Panc1 (cell line): Measurements from ENCODE around the gene ZFYVE26. TPM values are rescaled to one million over a fixed set of nuclear protein-coding genes. Genes with fewer than 3 reads are reported as not detected.

Experiments
- ATAC-seq: fragments of 200-7000 bp; cut with Tn5 transposase; 2 replicates; pipeline ENCODE4 v1.9.1; 2020; ENCODE audit warnings: mild to moderate bottlenecking, moderate library complexity
- BruUV-seq: library from RNA; stranded (reverse); fragments of 400-500 nt; replicated peaks from 2 replicates; lab custom pipeline; 2021; lab: Mats Ljungman, UMichigan
- CTCF ChIA-PET: fragments of 300-600 bp; sonication (Branson Sonifier 250); formaldehyde crosslinking; loops from one replicate; lab custom pipeline; 2022; ENCODE audit warnings: antibody characterized with exemption; lab: Charles Lee
- POLR2A ChIA-PET: fragments of 300-600 bp; sonication (Branson Sonifier 250); formaldehyde crosslinking; loops from one replicate; lab custom pipeline; 2022; ENCODE audit warnings: antibody characterized with exemption; lab: Charles Lee
- DNase-seq: peaks from one replicate; pipeline ENCODE4 v3.0.0-alpha.2; 2010; ENCODE audit warnings: low read depth, low spot score
- H3K27ac ChIP-seq: 2 replicates; pipeline ENCODE4 v1.5.1; 2011; ENCODE audit warnings: mild to moderate bottlenecking, low read length, inconsistent platforms
- H3K27me3 ChIP-seq: fragments of 200-500 bp; sonication (Bioruptor generic); 2 replicates; pipeline ENCODE4 v1.6.0; 2014; ENCODE audit warnings: low read length, inconsistent platforms; ENCODE audit not compliant: control insufficient read depth, insufficient read depth
- H3K36me3 ChIP-seq: fragments of 200-500 bp; sonication (Bioruptor generic); 2 replicates; pipeline ENCODE4 v1.5.1; 2014; ENCODE audit warnings: inconsistent platforms, mild to moderate bottlenecking, low read length, moderate library complexity; ENCODE audit not compliant: control insufficient read depth, insufficient read depth
- H3K4me1 ChIP-seq: 2 replicates; pipeline ENCODE4 v1.5.1; 2011; ENCODE audit warnings: inconsistent platforms, mild to moderate bottlenecking, low read length, moderate library complexity; ENCODE audit not compliant: control insufficient read depth, insufficient read depth
- H3K4me3 ChIP-seq, 2 experiments: 2 replicates each; pipeline ENCODE4 v1.5.1; 2011 to 2012; ENCODE audit warnings: low read depth in 2 of 2, low read length in 2 of 2, mild to moderate bottlenecking in 2 of 2, inconsistent platforms in 1 of 2, moderate library complexity in 1 of 2
- H3K9me3 ChIP-seq: fragments of 200-500 bp; sonication (Bioruptor generic); 2 replicates; pipeline ENCODE4 v1.5.1; 2014; ENCODE audit warnings: low read depth, mild to moderate bottlenecking, inconsistent platforms, low read length, moderate library complexity; ENCODE audit not compliant: control insufficient read depth, insufficient read depth
- POLR2AphosphoS5 ChIP-seq: IDR thresholded peaks from 2 replicates; pipeline ENCODE4 v1.6.1; 2012; ENCODE audit warnings: mild to moderate bottlenecking, low read depth, low read length, moderate library complexity
- SIN3A ChIP-seq: IDR thresholded peaks from 2 replicates; pipeline ENCODE4 v1.6.1; 2012; ENCODE audit warnings: low read depth, mild to moderate bottlenecking, low read length, moderate library complexity, borderline replicate concordance; ENCODE audit not compliant: insufficient read depth
- TCF7L2 ChIP-seq: IDR thresholded peaks from 2 replicates; pipeline ENCODE4 v1.6.1; 2011; ENCODE audit warnings: mild to moderate bottlenecking, low read depth, low read length, inconsistent platforms
- in situ Hi-C: cut with HindIII; loops from 2 replicates; pipeline ENCODE4 v1.10.0; 2016; ENCODE audit warnings: low sequenced_read_pairs, low pct_unique_long_range_greater_than_20kb
- intact Hi-C: fragments of 100-400 bp; cut with micrococcal nuclease; formaldehyde crosslinking; loops from one replicate; pipeline ENCODE4 v1.10.0; 2022; ENCODE audit not compliant: unreplicated experiment
- total RNA-seq: library from RNA; stranded (reverse); gene quantifications from one replicate; pipeline ENCODE4 v1.2.1, GENCODE V29; 2021; ENCODE audit not compliant: unreplicated experiment
- TF ChIP-seq, protein P1 (sequence below), 2 experiments: IDR thresholded peaks; 2 replicates each; pipeline ENCODE4 v1.6.1; 2011 to 2012; ENCODE audit warnings: low read depth in 2 of 2, control low read depth in 1 of 2, low read length in 1 of 2, mild to moderate bottlenecking in 1 of 2, moderate library complexity in 1 of 2; ENCODE audit not compliant: insufficient read depth in 1 of 2
- TF ChIP-seq, protein P2 (sequence below): fragments of 450-650 bp; IDR thresholded peaks from 2 replicates; pipeline ENCODE4 v1.5.1; 2017; ENCODE audit warnings: mild to moderate bottlenecking

The ZFYVE26 gene
- total RNA-seq, 1 experiment from 2014 or later = 17.3 TPM

GRCh38 chr14:67697006-67697405 is 119.4 kb downstream of the ZFYVE26 start:
- ChIA-PET CTCF (no interaction called here), POLR2A (no interaction called here)
- Histone ChIP-seq H3K36me3 (peaks cover 4% of the 10 kb centered on the region; the same call in 1 of the 2 replicates), H3K27ac (no peak overlapping the region), H3K4me1 (no peaks in the 10 kb centered on the region; the same call in 1 of the 2 replicates), H3K9me3 (no peaks in the 10 kb centered on the region), H3K27me3 (no peaks in the 10 kb centered on the region), H3K4me3 (no peak overlapping the region)
- intact Hi-C loops = no loop called here
- TF ChIP-seq POLR2AphosphoS5 (no peak), SIN3A (no peak), TCF7L2 (no peak)
- TF ChIP-seq, protein P1, sequence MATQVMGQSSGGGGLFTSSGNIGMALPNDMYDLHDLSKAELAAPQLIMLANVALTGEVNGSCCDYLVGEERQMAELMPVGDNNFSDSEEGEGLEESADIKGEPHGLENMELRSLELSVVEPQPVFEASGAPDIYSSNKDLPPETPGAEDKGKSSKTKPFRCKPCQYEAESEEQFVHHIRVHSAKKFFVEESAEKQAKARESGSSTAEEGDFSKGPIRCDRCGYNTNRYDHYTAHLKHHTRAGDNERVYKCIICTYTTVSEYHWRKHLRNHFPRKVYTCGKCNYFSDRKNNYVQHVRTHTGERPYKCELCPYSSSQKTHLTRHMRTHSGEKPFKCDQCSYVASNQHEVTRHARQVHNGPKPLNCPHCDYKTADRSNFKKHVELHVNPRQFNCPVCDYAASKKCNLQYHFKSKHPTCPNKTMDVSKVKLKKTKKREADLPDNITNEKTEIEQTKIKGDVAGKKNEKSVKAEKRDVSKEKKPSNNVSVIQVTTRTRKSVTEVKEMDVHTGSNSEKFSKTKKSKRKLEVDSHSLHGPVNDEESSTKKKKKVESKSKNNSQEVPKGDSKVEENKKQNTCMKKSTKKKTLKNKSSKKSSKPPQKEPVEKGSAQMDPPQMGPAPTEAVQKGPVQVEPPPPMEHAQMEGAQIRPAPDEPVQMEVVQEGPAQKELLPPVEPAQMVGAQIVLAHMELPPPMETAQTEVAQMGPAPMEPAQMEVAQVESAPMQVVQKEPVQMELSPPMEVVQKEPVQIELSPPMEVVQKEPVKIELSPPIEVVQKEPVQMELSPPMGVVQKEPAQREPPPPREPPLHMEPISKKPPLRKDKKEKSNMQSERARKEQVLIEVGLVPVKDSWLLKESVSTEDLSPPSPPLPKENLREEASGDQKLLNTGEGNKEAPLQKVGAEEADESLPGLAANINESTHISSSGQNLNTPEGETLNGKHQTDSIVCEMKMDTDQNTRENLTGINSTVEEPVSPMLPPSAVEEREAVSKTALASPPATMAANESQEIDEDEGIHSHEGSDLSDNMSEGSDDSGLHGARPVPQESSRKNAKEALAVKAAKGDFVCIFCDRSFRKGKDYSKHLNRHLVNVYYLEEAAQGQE (IDR thresholded peaks at IDR 0.05; ENCODE audit: insufficient read depth in 1 of 2, low read depth in 2 of 2, low read length in 1 of 2) = no peak
- TF ChIP-seq, protein P2, sequence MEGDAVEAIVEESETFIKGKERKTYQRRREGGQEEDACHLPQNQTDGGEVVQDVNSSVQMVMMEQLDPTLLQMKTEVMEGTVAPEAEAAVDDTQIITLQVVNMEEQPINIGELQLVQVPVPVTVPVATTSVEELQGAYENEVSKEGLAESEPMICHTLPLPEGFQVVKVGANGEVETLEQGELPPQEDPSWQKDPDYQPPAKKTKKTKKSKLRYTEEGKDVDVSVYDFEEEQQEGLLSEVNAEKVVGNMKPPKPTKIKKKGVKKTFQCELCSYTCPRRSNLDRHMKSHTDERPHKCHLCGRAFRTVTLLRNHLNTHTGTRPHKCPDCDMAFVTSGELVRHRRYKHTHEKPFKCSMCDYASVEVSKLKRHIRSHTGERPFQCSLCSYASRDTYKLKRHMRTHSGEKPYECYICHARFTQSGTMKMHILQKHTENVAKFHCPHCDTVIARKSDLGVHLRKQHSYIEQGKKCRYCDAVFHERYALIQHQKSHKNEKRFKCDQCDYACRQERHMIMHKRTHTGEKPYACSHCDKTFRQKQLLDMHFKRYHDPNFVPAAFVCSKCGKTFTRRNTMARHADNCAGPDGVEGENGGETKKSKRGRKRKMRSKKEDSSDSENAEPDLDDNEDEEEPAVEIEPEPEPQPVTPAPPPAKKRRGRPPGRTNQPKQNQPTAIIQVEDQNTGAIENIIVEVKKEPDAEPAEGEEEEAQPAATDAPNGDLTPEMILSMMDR = no peak
- DNase-seq = no peak
- ATAC-seq = no peak
- in situ Hi-C loops = no loop called here
- no TSS peak for BruUV-seq

Other genes with a start within 250 kb of the ZFYVE26 start
- gene PIGH, start 216.3 kb downstream of the ZFYVE26 start, total RNA-seq = 13.3 TPM
- 1.1 TPM for gene ARG2, start 196.7 kb downstream of the ZFYVE26 start, total RNA-seq
- gene VTI1B, start 142.0 kb downstream of the ZFYVE26 start, total RNA-seq = 84.9 TPM
- gene RDH11, start 120.8 kb downstream of the ZFYVE26 start, total RNA-seq = 45.1 TPM
- gene RDH12, start 114.7 kb downstream of the ZFYVE26 start, total RNA-seq = not detected
- gene RAD51B, start 3.2 kb upstream of the ZFYVE26 start, total RNA-seq = 8.5 TPM